ENCODE measurements around the gene MRPL55. TPM values are rescaled to one million over a fixed set of nuclear protein-coding genes. Genes with fewer than 3 reads are reported as not detected.

MRPL55 gene
- total RNA-seq, 1 experiment from 2014 or later: 57.1 TPM

DNA sequence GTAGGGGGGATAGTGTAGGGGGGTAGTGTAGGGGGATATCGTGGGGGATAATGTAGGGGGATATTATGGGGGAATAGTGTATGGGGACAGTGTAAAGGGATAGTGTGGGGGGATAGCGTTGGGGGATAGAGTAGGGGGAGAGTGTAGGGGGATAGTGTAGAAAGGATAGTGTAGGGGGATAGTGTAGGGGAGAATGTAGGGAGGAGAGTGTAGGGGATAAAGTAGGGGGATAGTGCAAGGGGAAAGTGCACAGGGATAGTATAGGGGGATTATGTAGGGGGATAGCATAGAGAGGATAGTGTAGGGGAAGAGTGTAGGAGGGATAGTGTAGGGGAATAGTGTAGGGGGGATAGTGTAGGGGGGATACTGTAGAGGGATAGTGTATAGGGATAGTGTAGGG, 38.9 kb downstream of the MRPL55 start:
- H3K9ac ChIP-seq (ENCODE audit: low read length): no peak overlapping the region
- TF ChIP-seq ELF1 (IDR thresholded peaks at IDR 0.05; ENCODE audit: borderline replicate concordance, low read depth): no peak
- no peak for TF ChIP-seq ZNF274 (IDR thresholded peaks at IDR 0.05; ENCODE audit: low read depth, low read length)
- TF ChIP-seq, protein P1, sequence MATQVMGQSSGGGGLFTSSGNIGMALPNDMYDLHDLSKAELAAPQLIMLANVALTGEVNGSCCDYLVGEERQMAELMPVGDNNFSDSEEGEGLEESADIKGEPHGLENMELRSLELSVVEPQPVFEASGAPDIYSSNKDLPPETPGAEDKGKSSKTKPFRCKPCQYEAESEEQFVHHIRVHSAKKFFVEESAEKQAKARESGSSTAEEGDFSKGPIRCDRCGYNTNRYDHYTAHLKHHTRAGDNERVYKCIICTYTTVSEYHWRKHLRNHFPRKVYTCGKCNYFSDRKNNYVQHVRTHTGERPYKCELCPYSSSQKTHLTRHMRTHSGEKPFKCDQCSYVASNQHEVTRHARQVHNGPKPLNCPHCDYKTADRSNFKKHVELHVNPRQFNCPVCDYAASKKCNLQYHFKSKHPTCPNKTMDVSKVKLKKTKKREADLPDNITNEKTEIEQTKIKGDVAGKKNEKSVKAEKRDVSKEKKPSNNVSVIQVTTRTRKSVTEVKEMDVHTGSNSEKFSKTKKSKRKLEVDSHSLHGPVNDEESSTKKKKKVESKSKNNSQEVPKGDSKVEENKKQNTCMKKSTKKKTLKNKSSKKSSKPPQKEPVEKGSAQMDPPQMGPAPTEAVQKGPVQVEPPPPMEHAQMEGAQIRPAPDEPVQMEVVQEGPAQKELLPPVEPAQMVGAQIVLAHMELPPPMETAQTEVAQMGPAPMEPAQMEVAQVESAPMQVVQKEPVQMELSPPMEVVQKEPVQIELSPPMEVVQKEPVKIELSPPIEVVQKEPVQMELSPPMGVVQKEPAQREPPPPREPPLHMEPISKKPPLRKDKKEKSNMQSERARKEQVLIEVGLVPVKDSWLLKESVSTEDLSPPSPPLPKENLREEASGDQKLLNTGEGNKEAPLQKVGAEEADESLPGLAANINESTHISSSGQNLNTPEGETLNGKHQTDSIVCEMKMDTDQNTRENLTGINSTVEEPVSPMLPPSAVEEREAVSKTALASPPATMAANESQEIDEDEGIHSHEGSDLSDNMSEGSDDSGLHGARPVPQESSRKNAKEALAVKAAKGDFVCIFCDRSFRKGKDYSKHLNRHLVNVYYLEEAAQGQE (IDR thresholded peaks at IDR 0.05; ENCODE audit: low read depth): no peak
- TF ChIP-seq CBX3 (IDR thresholded peaks at IDR 0.05; ENCODE audit: low read depth): no peak
- TF ChIP-seq EZH2 (IDR thresholded peaks at IDR 0.05): no peak
- no peak for TF ChIP-seq ZFX (IDR thresholded peaks at IDR 0.05)
- no peak for TF ChIP-seq RAD21 (IDR thresholded peaks at IDR 0.05; ENCODE audit: low read depth)
- TF ChIP-seq EZH2phosphoT487 (IDR thresholded peaks at IDR 0.05; ENCODE audit: borderline replicate concordance): no peak
- TF ChIP-seq, protein P2, sequence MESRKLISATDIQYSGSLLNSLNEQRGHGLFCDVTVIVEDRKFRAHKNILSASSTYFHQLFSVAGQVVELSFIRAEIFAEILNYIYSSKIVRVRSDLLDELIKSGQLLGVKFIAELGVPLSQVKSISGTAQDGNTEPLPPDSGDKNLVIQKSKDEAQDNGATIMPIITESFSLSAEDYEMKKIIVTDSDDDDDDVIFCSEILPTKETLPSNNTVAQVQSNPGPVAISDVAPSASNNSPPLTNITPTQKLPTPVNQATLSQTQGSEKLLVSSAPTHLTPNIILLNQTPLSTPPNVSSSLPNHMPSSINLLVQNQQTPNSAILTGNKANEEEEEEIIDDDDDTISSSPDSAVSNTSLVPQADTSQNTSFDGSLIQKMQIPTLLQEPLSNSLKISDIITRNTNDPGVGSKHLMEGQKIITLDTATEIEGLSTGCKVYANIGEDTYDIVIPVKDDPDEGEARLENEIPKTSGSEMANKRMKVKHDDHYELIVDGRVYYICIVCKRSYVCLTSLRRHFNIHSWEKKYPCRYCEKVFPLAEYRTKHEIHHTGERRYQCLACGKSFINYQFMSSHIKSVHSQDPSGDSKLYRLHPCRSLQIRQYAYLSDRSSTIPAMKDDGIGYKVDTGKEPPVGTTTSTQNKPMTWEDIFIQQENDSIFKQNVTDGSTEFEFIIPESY (IDR thresholded peaks at IDR 0.05; ENCODE audit: extremely low read depth, insufficient replicate concordance, low read length): no peak
- TF ChIP-seq POLR2AphosphoS5 (IDR thresholded peaks at IDR 0.05; ENCODE audit: low read depth, low read length): no peak
- TF ChIP-seq YY1 (IDR thresholded peaks at IDR 0.05; ENCODE audit: extremely low read depth, insufficient replicate concordance, low read depth, low read length): no peak
- TF ChIP-seq SP1 (IDR thresholded peaks at IDR 0.05; ENCODE audit: low read depth): no peak
- TF ChIP-seq, protein P3, sequence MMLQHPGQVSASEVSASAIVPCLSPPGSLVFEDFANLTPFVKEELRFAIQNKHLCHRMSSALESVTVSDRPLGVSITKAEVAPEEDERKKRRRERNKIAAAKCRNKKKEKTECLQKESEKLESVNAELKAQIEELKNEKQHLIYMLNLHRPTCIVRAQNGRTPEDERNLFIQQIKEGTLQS (IDR thresholded peaks at IDR 0.05): no peak
- H3K4me1 ChIP-seq (ENCODE audit: control insufficient read depth in 1 of 2, insufficient read depth in 2 of 2, low read length in 2 of 2): no peaks in the 10 kb centered on the region; a peak in 1 of 4 replicates
- no peak overlapping the region for H2AFZ ChIP-seq (ENCODE audit: low read depth, low read length, poor library complexity, severe bottlenecking)
- ChIA-PET CTCF (no interaction called here), RAD21 (ENCODE audit: low non-redundant PET in 1 of 2, low total read pairs in 2 of 2, uncharacterized antibody in 2 of 2, unreplicated experiment in 2 of 2) (no interaction called here), POLR2A (no interaction called here)
- H3K9me3 ChIP-seq (ENCODE audit: control insufficient read depth in 1 of 2, insufficient read depth in 1 of 2, low read depth in 1 of 2, low read length in 2 of 2): no peaks in the 10 kb centered on the region
- ATAC-seq: no peak
- 0 out of 2 replicates have a peak, but pooled peaks cover 6% of the 10 kb centered on the region for H3K27me3 ChIP-seq (ENCODE audit: insufficient read depth, low read length)
- no peak for DNase-seq (ENCODE audit: low read depth, low spot score)
- H3K27ac ChIP-seq (ENCODE audit: low read depth, low read length): no peak overlapping the region
- H3K79me2 ChIP-seq (ENCODE audit: insufficient read depth, low read length): no peaks in the 10 kb centered on the region
- H3K9me2 ChIP-seq (ENCODE audit: insufficient read depth): no peaks in the 10 kb centered on the region
- intact Hi-C loops (cut with micrococcal nuclease): loop anchor here (5.0 to 10.0 kb wide), 2 partner anchors 73 to 305 kb away; no protein-coding TSS in a partner anchor
- no peaks in the 10 kb centered on the region for H3K36me3 ChIP-seq (ENCODE audit: control insufficient read depth in 1 of 2, insufficient read depth in 2 of 2, low read length in 2 of 2)
- H3K4me3 ChIP-seq (replicated peaks in 1 of 2; ENCODE audit: low read depth in 1 of 2, low read length in 2 of 2): no peak overlapping the region
- no peak overlapping the region for H3K4me2 ChIP-seq (ENCODE audit: low read length)
- no TSS peak for BruUV-seq (replicated peaks)
- no peaks in the 10 kb centered on the region for H4K20me1 ChIP-seq (ENCODE audit: insufficient read depth)

All from HCT116 (cell line).